Mesenchymal stem cell (in vitro differentiated cells and primary cell): Measurements from ENCODE around the gene PRSS16. TPM values are rescaled to one million over a fixed set of nuclear protein-coding genes. Genes with fewer than 3 reads are reported as not detected.

ENCODE experiments used
- DNase-seq: peaks from one replicate; pipeline ENCODE4 v3.0.0-alpha.2; 2013
- H2AFZ ChIP-seq: one replicate; pipeline ENCODE4 v1.6.1; 2013; ENCODE audit warnings: low read depth, mild to moderate bottlenecking, control low read depth, inconsistent platforms, low read length, moderate library complexity
- H2AK5ac ChIP-seq: 2 replicates; pipeline ENCODE4 v1.6.1; 2013; ENCODE audit warnings: low read length, moderate library complexity, mild to moderate bottlenecking, inconsistent platforms; ENCODE audit not compliant: severe bottlenecking
- H2BK120ac ChIP-seq: one replicate; pipeline ENCODE4 v1.6.1; 2013; ENCODE audit warnings: low read depth, mild to moderate bottlenecking, inconsistent platforms, low read length, moderate library complexity
- H2BK12ac ChIP-seq, 2 experiments: one replicate each; pipeline ENCODE4 v1.6.1; 2013; ENCODE audit warnings: inconsistent platforms in 2 of 2, low read length in 2 of 2, mild to moderate bottlenecking in 2 of 2, moderate library complexity in 2 of 2, control low read depth in 1 of 2
- H2BK15ac ChIP-seq: one replicate; pipeline ENCODE4 v1.6.1; 2013; ENCODE audit warnings: mild to moderate bottlenecking, low read depth, inconsistent platforms; ENCODE audit not compliant: poor library complexity, severe bottlenecking
- H2BK5ac ChIP-seq: 2 replicates; pipeline ENCODE4 v1.6.1; 2013; ENCODE audit warnings: low read depth, mild to moderate bottlenecking, low read length, control low read depth, inconsistent platforms; ENCODE audit not compliant: poor library complexity, severe bottlenecking
- H3K14ac ChIP-seq, 2 experiments: one replicate each; pipeline ENCODE4 v1.6.1; 2013; ENCODE audit warnings: inconsistent platforms in 2 of 2, low read length in 2 of 2, control low read depth in 1 of 2, mild to moderate bottlenecking in 1 of 2, moderate library complexity in 1 of 2
- H3K18ac ChIP-seq, 2 experiments: one replicate each; pipeline ENCODE4 v1.6.1; 2013; ENCODE audit warnings: inconsistent platforms in 2 of 2, low read length in 2 of 2, control low read depth in 1 of 2, low read depth in 1 of 2, mild to moderate bottlenecking in 1 of 2
- H3K23ac ChIP-seq, 2 experiments: one replicate each; pipeline ENCODE4 v1.6.1; 2013; ENCODE audit warnings: inconsistent platforms in 2 of 2, low read length in 2 of 2, mild to moderate bottlenecking in 2 of 2, moderate library complexity in 2 of 2, control low read depth in 1 of 2
- H3K27ac ChIP-seq: 2 replicates; pipeline ENCODE4 v1.5.1; 2013; ENCODE audit warnings: mild to moderate bottlenecking, moderate library complexity, low read length, control low read depth, inconsistent platforms; ENCODE audit not compliant: poor library complexity, severe bottlenecking
- H3K27me3 ChIP-seq, 2 experiments: 2 replicates each; pipeline versions ENCODE4 v1.6.1 to v1.7.0; 2013; ENCODE audit warnings: low read length in 2 of 2, mild to moderate bottlenecking in 2 of 2, moderate library complexity in 2 of 2, control low read depth in 1 of 2, inconsistent platforms in 1 of 2; ENCODE audit not compliant: control insufficient read depth in 1 of 2, insufficient read depth in 1 of 2
- H3K36me3 ChIP-seq, 2 experiments: 2 replicates each; pipeline versions ENCODE4 v1.6.1 to v1.7.0; 2013; ENCODE audit warnings: low read length in 2 of 2, control low read depth in 1 of 2, inconsistent platforms in 1 of 2, low read depth in 1 of 2, mild to moderate bottlenecking in 1 of 2; ENCODE audit not compliant: insufficient read depth in 2 of 2, control insufficient read depth in 1 of 2
- H3K4ac ChIP-seq, 2 experiments: one replicate each; pipeline ENCODE4 v1.6.1; 2013; ENCODE audit warnings: inconsistent platforms in 2 of 2, low read length in 2 of 2, mild to moderate bottlenecking in 2 of 2, moderate library complexity in 2 of 2, control low read depth in 1 of 2, low read depth in 1 of 2
- H3K4me1 ChIP-seq: 2 replicates; pipeline ENCODE4 v1.6.1; 2013; ENCODE audit warnings: low read depth, low read length, control low read depth; ENCODE audit not compliant: control insufficient read depth, insufficient read depth
- H3K4me2 ChIP-seq: 2 replicates; pipeline ENCODE4 v1.6.1; 2013; ENCODE audit warnings: low read length, mild to moderate bottlenecking, inconsistent platforms; ENCODE audit not compliant: poor library complexity, severe bottlenecking
- H3K4me3 ChIP-seq, 2 experiments: 2 replicates each; pipeline versions ENCODE4 v1.5.1 to v1.7.0; 2013; ENCODE audit warnings: low read length in 2 of 2, mild to moderate bottlenecking in 2 of 2, control low read depth in 1 of 2, low read depth in 1 of 2; ENCODE audit not compliant: insufficient read depth in 1 of 2
- H3K79me1 ChIP-seq: replicated peaks from 2 replicates; pipeline ENCODE4 v1.6.1; 2013; ENCODE audit warnings: mild to moderate bottlenecking, control low read depth, low read length, inconsistent platforms; ENCODE audit not compliant: poor library complexity, severe bottlenecking
- H3K9ac ChIP-seq: 2 replicates; pipeline ENCODE4 v1.7.0; 2013; ENCODE audit warnings: mild to moderate bottlenecking, low read length, moderate library complexity
- H3K9me3 ChIP-seq: 2 replicates; pipeline ENCODE4 v1.7.0; 2013; ENCODE audit warnings: mild to moderate bottlenecking, low read length; ENCODE audit not compliant: control insufficient read depth
- H4K8ac ChIP-seq: one replicate; pipeline ENCODE4 v1.6.1; 2013; ENCODE audit warnings: inconsistent platforms, mild to moderate bottlenecking, low read length, moderate library complexity
- H4K91ac ChIP-seq: one replicate; pipeline ENCODE4 v1.6.1; 2013; ENCODE audit warnings: mild to moderate bottlenecking, low read length, inconsistent platforms
- WGBS: methylation state at CpG from one replicate; pipeline ENCODE4 v1.1.7; 2013; ENCODE audit warnings: mixed read lengths; 5-methylcytosine and 5-hydroxymethylcytosine counted together
- polyA plus RNA-seq, 2 experiments: library from polyadenylated mRNA; stranded (reverse); fragments of 200-250 nt; gene quantifications; one replicate each; pipeline ENCODE4 v1.2.3, GENCODE V29; 2013

The PRSS16 gene, protein sequence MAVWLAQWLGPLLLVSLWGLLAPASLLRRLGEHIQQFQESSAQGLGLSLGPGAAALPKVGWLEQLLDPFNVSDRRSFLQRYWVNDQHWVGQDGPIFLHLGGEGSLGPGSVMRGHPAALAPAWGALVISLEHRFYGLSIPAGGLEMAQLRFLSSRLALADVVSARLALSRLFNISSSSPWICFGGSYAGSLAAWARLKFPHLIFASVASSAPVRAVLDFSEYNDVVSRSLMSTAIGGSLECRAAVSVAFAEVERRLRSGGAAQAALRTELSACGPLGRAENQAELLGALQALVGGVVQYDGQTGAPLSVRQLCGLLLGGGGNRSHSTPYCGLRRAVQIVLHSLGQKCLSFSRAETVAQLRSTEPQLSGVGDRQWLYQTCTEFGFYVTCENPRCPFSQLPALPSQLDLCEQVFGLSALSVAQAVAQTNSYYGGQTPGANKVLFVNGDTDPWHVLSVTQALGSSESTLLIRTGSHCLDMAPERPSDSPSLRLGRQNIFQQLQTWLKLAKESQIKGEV
- polyA plus RNA-seq (2013, experiment 1 of 2), result 0.17 TPM
- 0.21 TPM for polyA plus RNA-seq (2013, experiment 2 of 2)

GRCh38 chr6:27247133-27247836 lies at the start of gene PRSS16:
TSS of gene PRSS16 (plus strand) at chr6:27247701. CDS start at chr6:27247738, 37 bp downstream.
- H3K23ac ChIP-seq, result no peak within 1 kb of the TSS
- WGBS, result 69% methylated on average over 12 of the region's 12 CpGs
- H4K8ac ChIP-seq, result no peak within 1 kb of the TSS
- H3K14ac ChIP-seq, result no peak within 1 kb of the TSS
- H3K4ac ChIP-seq, result no peak within 1 kb of the TSS
- no peak within 1 kb of the TSS for H3K9ac ChIP-seq
- no peak within 1 kb of the TSS for H3K27ac ChIP-seq
- H3K9me3 ChIP-seq, result peaks cover 4% of the 10 kb centered on the region
- H3K4me2 ChIP-seq, result no peak within 1 kb of the TSS
- H3K4me1 ChIP-seq, result peaks cover 10% of the 10 kb centered on the region
- no peak within 1 kb of the TSS for H4K91ac ChIP-seq
- no peak within 1 kb of the TSS for H3K4me3 ChIP-seq
- no peak within 1 kb of the TSS for H2BK120ac ChIP-seq
- H2BK5ac ChIP-seq, result no peak within 1 kb of the TSS
- H3K36me3 ChIP-seq, result no peaks in the 10 kb centered on the region
- no peak for DNase-seq
- no peak within 1 kb of the TSS for H2AK5ac ChIP-seq
- H2BK15ac ChIP-seq, result no peak within 1 kb of the TSS
- H2BK12ac ChIP-seq, result no peak within 1 kb of the TSS
- H3K27me3 ChIP-seq, result peaks cover 58 to 67% of the 10 kb centered on the region in 2 experiments
- no peak within 1 kb of the TSS for H3K18ac ChIP-seq
- H2AFZ ChIP-seq, result no peak within 1 kb of the TSS
- no peaks in the 10 kb centered on the region for H3K79me1 ChIP-seq

DNA sequence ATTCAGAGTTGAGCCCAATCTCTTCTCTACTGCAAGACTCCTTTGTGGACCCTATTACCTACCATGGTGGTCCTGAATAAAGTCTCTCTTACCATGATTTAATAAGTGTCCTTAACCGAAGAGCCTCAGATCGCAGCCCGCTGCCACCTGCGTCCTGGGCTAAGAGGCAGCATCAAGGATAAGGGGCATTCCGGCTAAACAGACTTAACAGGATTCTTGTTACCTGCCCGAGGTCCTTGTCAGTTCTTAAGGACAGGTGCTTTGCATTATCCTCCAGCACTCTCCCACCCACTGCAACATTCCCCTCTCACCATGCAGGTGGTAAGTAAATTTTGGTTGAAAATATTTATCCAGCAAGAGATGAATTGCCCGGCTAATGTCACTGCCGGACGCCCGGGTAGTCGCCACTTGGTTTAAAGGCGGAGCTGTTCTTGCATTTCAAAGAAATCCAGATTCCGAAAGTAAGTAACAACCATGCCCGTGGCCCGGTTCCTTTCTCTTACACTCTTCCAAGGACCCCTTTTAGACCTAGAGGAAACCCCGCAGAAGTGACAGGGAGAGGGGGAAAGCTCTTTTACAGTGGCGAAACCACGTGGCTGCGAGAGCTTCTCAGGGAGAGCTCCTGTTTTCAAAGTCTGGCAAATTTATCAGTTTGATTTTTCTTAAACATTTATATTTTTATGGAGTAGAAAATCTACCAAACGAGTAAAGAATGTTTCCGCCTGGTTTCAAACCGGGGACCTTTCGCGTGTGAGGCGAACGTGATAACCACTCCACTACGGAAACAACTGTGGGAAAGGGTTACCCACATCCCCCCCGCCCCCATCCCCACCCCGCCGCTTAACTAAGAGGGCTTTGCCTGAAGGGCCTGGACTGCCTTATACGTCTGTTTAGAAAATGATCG lies 41.9 kb upstream of the PRSS16 start:
- Histone ChIP-seq H4K91ac (peak overlapping the region; percentile 5), H3K23ac (no peak overlapping the region), H3K36me3 (no peaks in the 10 kb centered on the region), H3K27ac (no peak overlapping the region), H2AFZ (no peak overlapping the region), H2BK12ac (no peak overlapping the region), H3K4ac (no peak overlapping the region), H2AK5ac (no peak overlapping the region), H3K18ac (no peak overlapping the region), H3K4me2 (peak overlapping the region; percentile 98), H3K14ac (no peak overlapping the region), H4K8ac (no peak overlapping the region), H3K9me3 (no peaks in the 10 kb centered on the region), H3K4me1 (peaks cover 2% of the 10 kb centered on the region), H3K27me3 (peaks cover 0 to 37% of the 10 kb centered on the region in 2 experiments), H2BK15ac (no peak overlapping the region), H3K9ac (peak overlapping the region; percentile 64), H3K79me1 (no peaks in the 10 kb centered on the region), H3K4me3 (peak overlapping the region in 1 of 2 experiments; percentile 69), H2BK120ac (no peak overlapping the region), H2BK5ac (no peak overlapping the region)
- WGBS, result 12% methylated on average over 22 of the region's 32 CpGs
- peak; percentile 16 for DNase-seq

- H3K4me2 ChIP-seq, result no peak overlapping the region
- H2AK5ac ChIP-seq, result no peak overlapping the region
- no peak overlapping the region for H2BK120ac ChIP-seq
- peaks cover 2% of the 10 kb centered on the region for H3K4me1 ChIP-seq
- H2BK12ac ChIP-seq, result no peak overlapping the region
- no peak overlapping the region for H2BK15ac ChIP-seq
- H4K91ac ChIP-seq, result no peak overlapping the region
- no peak overlapping the region for H3K14ac ChIP-seq
- no peak overlapping the region for H3K23ac ChIP-seq
- H3K27ac ChIP-seq, result no peak overlapping the region
- H3K4ac ChIP-seq, result no peak overlapping the region
- DNase-seq, result no peak
- H3K79me1 ChIP-seq, result no peaks in the 10 kb centered on the region
- no peak overlapping the region for H2BK5ac ChIP-seq
- H2AFZ ChIP-seq, result no peak overlapping the region
- H3K9me3 ChIP-seq, result no peaks in the 10 kb centered on the region
- no peaks in the 10 kb centered on the region for H3K36me3 ChIP-seq
- H3K9ac ChIP-seq, result no peak overlapping the region
- no peak overlapping the region for H3K4me3 ChIP-seq
- no peak overlapping the region for H3K18ac ChIP-seq
- H3K27me3 ChIP-seq, result peaks cover 0 to 37% of the 10 kb centered on the region in 2 experiments
- no peak overlapping the region for H4K8ac ChIP-seq
Observed at GRCh38 chr6:27206806-27207205, 40.7 kb upstream of the PRSS16 start.
